ENCODE data around the gene IL2.

The IL2 gene

GRCh38 chr4:122403861-122404260 is 52.7 kb downstream of the IL2 start:
- Histone ChIP-seq H3K27me3 (ENCODE audit: insufficient read depth, poor library complexity, severe bottlenecking) (no peaks in the 10 kb centered on the region), H3K27ac (replicated peaks) (no peak overlapping the region), H3K4me3 (replicated peaks; ENCODE audit: insufficient read depth, low read length) (no peak overlapping the region)
- DNase-seq (ENCODE audit: low read depth in 1 of 2, low spot score in 1 of 2) = no peak
- TF ChIP-seq POLR2AphosphoS5 (IDR thresholded peaks at IDR 0.05; ENCODE audit: low read depth) (no peak), CTCF (IDR thresholded peaks at IDR 0.05; ENCODE audit: insufficient read depth, low read length) (no peak), GABPA (IDR thresholded peaks at IDR 0.05; ENCODE audit: low read depth) (no peak), SPI1 (IDR thresholded peaks at IDR 0.05; ENCODE audit: borderline replicate concordance, low read depth) (no peak), REST (IDR thresholded peaks at IDR 0.05; ENCODE audit: insufficient replicate concordance, low read depth) (no peak)
